Measurements from ENCODE around the gene ZNF730. TPM values are rescaled to one million over a fixed set of nuclear protein-coding genes. Genes with fewer than 3 reads are reported as not detected.
"Not testable (repeated sequence)": the region's sequence is repeated elsewhere in the genome, so short reads cannot be mapped to it uniquely, and the experiment has no call there.

Gene ZNF730
- total and polyA plus RNA-seq, 12 donors, result 0.13 to 3.4 (median 0.28) TPM; not detected in 7

DNA sequence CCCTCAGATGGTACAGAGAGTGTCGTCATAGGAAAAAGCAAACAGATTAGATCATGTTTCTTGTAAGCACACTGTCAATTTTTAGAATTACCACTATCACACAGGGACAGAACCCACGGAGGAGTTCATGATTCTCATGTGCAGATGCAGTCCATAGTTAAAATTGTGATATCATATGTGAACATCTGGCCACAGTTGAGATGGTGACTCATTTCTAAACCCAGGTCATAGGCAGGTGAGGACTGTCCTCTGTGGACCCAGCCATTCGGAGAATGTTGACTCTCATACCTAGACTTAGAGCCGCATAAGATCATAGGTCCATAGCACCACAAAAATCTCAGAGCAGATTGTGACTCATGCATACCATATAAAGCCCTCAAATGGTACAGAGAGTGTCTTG is 17.8 kb upstream of the ZNF730 start:
- Histone ChIP-seq H3K27me3 (no peaks in the 10 kb centered on the region), H3K36me3 (replicated peaks in 1 of 2) (no peaks in the 10 kb centered on the region), H3K4me1 (replicated peaks in 1 of 2) (no peaks in the 10 kb centered on the region), H3K9me3 (replicated peaks in 1 of 3) (no peaks in the 10 kb centered on the region), H3K27ac (no peak overlapping the region), H3K4me3 (no peak overlapping the region)
- no peak for TF ChIP-seq POLR2A (IDR thresholded peaks at IDR 0.05)
- TF ChIP-seq, protein P1, sequence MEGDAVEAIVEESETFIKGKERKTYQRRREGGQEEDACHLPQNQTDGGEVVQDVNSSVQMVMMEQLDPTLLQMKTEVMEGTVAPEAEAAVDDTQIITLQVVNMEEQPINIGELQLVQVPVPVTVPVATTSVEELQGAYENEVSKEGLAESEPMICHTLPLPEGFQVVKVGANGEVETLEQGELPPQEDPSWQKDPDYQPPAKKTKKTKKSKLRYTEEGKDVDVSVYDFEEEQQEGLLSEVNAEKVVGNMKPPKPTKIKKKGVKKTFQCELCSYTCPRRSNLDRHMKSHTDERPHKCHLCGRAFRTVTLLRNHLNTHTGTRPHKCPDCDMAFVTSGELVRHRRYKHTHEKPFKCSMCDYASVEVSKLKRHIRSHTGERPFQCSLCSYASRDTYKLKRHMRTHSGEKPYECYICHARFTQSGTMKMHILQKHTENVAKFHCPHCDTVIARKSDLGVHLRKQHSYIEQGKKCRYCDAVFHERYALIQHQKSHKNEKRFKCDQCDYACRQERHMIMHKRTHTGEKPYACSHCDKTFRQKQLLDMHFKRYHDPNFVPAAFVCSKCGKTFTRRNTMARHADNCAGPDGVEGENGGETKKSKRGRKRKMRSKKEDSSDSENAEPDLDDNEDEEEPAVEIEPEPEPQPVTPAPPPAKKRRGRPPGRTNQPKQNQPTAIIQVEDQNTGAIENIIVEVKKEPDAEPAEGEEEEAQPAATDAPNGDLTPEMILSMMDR (IDR thresholded peaks at IDR 0.05), result no peak
- intact Hi-C loops (cut with DNase I), result no loop called here
- 87 to 96% (median 90%) methylated on average over 4 of the region's 4 CpGs for WGBS, 4 donors
- no peak for DNase-seq

DNA sequence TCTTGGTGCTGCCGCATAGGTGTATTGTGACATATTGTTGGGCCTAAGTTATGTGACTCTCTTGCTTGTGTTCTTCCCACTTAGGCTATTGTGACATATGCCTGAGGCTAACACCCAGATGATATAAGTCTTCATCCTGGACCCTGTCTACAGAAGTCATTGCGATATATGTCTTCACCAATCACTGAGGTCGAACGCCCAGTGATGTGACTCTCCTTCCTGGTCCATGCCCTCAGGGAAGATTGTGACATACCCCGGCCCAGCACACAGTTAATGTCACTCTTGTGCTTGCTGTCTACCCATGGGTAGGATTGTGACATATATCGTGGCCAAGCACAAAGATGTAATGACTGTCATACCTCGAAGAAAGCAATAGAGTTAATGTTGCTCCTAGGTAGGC is 16.9 kb upstream of the ZNF730 start:
- intact Hi-C loops (cut with DNase I), result no loop called here
- no peak for TF ChIP-seq POLR2A (IDR thresholded peaks at IDR 0.05)
- TF ChIP-seq, protein P1 (IDR thresholded peaks at IDR 0.05), result no peak
- Histone ChIP-seq H3K27ac (no peak overlapping the region), H3K36me3 (replicated peaks in 1 of 2) (no peaks in the 10 kb centered on the region), H3K9me3 (replicated peaks in 1 of 3) (no peaks in the 10 kb centered on the region), H3K4me1 (replicated peaks in 1 of 2) (no peaks in the 10 kb centered on the region), H3K27me3 (no peaks in the 10 kb centered on the region), H3K4me3 (no peak overlapping the region)
- WGBS, 4 donors, result 88 to 92% (median 90%) methylated on average over 7 of the region's 7 CpGs
- DNase-seq, result no peak

DNA sequence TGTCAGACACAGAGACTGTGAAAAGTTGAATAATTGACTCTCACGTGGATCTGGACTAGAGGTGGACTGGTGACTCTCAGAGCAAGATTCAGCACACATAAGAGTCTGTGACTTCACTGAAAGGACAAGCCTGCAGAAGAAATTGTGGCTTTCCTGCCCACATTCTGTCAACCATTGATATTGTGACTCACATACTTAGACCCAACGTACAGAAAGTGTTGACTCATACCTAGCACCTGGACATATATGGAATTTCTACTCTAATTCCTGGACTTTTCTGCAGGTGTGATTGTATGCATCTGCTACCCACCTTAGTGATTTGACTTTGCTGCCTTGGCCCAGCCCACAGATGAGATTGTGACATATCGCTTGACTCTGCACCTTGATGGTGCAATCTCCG is 15.6 kb upstream of the ZNF730 start:
- no peaks in the 10 kb centered on the region for H3K4me1 ChIP-seq (replicated peaks in 1 of 2)
- no peaks in the 10 kb centered on the region for H3K27me3 ChIP-seq
- no peak overlapping the region for H3K4me3 ChIP-seq
- TF ChIP-seq POLR2A (IDR thresholded peaks at IDR 0.05), result no peak
- TF ChIP-seq, protein P1 (IDR thresholded peaks at IDR 0.05), result no peak
- H3K9me3 ChIP-seq (replicated peaks in 1 of 3), result no peaks in the 10 kb centered on the region
- intact Hi-C loops (cut with DNase I), result no loop called here
- no peak for DNase-seq
- no peaks in the 10 kb centered on the region for H3K36me3 ChIP-seq (replicated peaks in 1 of 2)
- WGBS, 4 donors, result 90 to 98% (median 95%) methylated on average over 4 of the region's 4 CpGs
- H3K27ac ChIP-seq, result no peak overlapping the region

DNA sequence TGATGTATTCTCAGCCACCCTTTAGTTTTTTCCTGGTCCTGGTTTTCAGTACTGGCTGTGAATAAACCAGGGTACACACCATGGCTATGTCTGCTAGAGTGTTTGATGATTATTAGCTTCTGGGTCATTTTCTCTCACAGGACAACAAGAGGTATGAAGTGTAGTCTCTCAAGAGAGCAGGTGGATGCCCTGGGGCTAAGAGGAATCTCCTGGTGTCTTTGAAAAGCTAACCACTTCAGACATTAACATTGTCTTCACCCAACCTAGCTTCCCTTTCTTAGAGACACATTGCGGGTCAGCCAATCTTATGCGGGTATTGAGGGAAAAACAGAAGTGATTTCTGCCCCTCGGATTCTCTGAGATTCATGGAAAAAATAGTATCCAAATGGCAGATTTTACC is 1.6 kb downstream of the ZNF730 start:
- peaks cover 6% of the 10 kb centered on the region for H3K27me3 ChIP-seq
- DNase-seq, result no peak
- no peaks in the 10 kb centered on the region for H3K9me3 ChIP-seq (replicated peaks in 1 of 3)
- intact Hi-C loops (cut with DNase I), result no loop called here
- H3K4me3 ChIP-seq, result no peak overlapping the region
- H3K4me1 ChIP-seq (replicated peaks in 1 of 2), result peaks cover 0 to 6% of the 10 kb centered on the region in 2 donors
- TF ChIP-seq, protein P1 (IDR thresholded peaks at IDR 0.05), result no peak
- TF ChIP-seq POLR2A (IDR thresholded peaks at IDR 0.05), result no peak
- WGBS, 4 donors, result 71 to 74% (median 74%) methylated on average over 3 of the region's 3 CpGs
- H3K36me3 ChIP-seq (replicated peaks in 1 of 2), result no peaks in the 10 kb centered on the region
- H3K27ac ChIP-seq, result no peak overlapping the region

DNA sequence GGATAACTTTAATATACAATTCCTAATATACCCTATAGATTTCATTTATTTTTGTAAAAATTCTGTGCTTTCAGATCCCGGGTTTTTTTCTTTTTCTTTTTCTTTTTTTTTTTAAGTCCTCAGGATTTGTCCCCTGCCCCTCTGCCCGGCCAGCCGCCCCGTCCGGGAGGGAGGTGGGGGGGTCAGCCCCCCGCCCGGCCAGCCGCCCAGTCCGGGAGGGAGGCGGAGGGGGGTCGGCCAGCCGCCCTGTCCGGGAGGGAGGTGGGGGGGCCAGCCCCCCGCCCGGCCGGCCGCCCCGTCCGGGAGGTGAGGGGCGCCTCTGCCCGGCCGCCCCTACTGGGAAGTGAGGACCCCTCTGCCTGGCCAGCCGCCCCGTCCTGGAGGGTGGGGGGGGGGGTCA is 17.4 kb downstream of the ZNF730 start:
- DNase-seq; H3K27me3 ChIP-seq; H3K36me3 ChIP-seq (replicated peaks in 1 of 2); intact Hi-C loops (cut with DNase I); H3K27ac ChIP-seq; H3K4me1 ChIP-seq (replicated peaks in 1 of 2); H3K4me3 ChIP-seq; H3K9me3 ChIP-seq (replicated peaks in 1 of 3): not testable (repeated sequence)
- 90 to 94% (median 92%) methylated on average over 3 to 24 of the region's 24 CpGs for WGBS, 4 donors
